GM23338 (cell line): ENCODE measurements around the gene GABRR2. TPM values are rescaled to one million over a fixed set of nuclear protein-coding genes. Genes with fewer than 3 reads are reported as not detected.
"Not testable (repeated sequence)": the region's sequence is repeated elsewhere in the genome, so short reads cannot be mapped to it uniquely, and the experiment has no call there.

ENCODE experiments used
- ATAC-seq: fragments of 200-7000 bp; cut with Tn5 transposase; 3 replicates; pipeline ENCODE4 v1.9.1; 2020
- DNase-seq: peaks from one replicate; pipeline ENCODE4 v3.0.0-alpha.2; 2015; ENCODE audit warnings: low spot score
- H2AFZ ChIP-seq: fragments of 200-600 bp; sonication (generic); 2 replicates; pipeline ENCODE4 v1.8.0; 2016; ENCODE audit warnings: antibody characterized with exemption, mild to moderate bottlenecking, moderate library complexity
- H3F3A ChIP-seq: fragments of 200-600 bp; sonication (generic); replicated peaks from 2 replicates; pipeline ENCODE4 v1.8.0; 2017; ENCODE audit warnings: antibody characterized with exemption, mixed run types, low read depth
- H3K27ac ChIP-seq: fragments of 200-600 bp; sonication (generic); 2 replicates; pipeline ENCODE4 v1.6.1; 2016; ENCODE audit warnings: low read depth
- H3K27me3 ChIP-seq: fragments of 200-600 bp; sonication (generic); 2 replicates; pipeline ENCODE4 v1.8.0; 2016; ENCODE audit warnings: mild to moderate bottlenecking, mixed run types, moderate library complexity; ENCODE audit not compliant: insufficient read depth
- H3K36me3 ChIP-seq: fragments of 200-600 bp; sonication (generic); 2 replicates; pipeline ENCODE4 v1.8.0; 2016; ENCODE audit warnings: mild to moderate bottlenecking; ENCODE audit not compliant: insufficient read depth
- H3K4me1 ChIP-seq: fragments of 200-600 bp; sonication (generic); 2 replicates; pipeline ENCODE4 v1.8.0; 2016; ENCODE audit warnings: mild to moderate bottlenecking, moderate library complexity; ENCODE audit not compliant: insufficient read depth
- H3K4me2 ChIP-seq: fragments of 200-600 bp; sonication (generic); 2 replicates; pipeline ENCODE4 v1.7.1; 2017; ENCODE audit warnings: mixed run types
- H3K4me3 ChIP-seq: fragments of 200-600 bp; sonication (generic); 2 replicates; pipeline ENCODE4 v1.6.1; 2016; ENCODE audit warnings: mixed run types
- H3K79me2 ChIP-seq: fragments of 200-600 bp; sonication (generic); replicated peaks from 2 replicates; pipeline ENCODE4 v1.8.0; 2017; ENCODE audit warnings: mild to moderate bottlenecking; ENCODE audit not compliant: insufficient read depth
- H3K9me2 ChIP-seq: fragments of 200-600 bp; sonication (generic); 2 replicates; pipeline ENCODE4 v1.8.0; 2017; ENCODE audit not compliant: insufficient read depth
- H4K20me1 ChIP-seq: fragments of 200-600 bp; sonication (generic); replicated peaks from 2 replicates; pipeline ENCODE4 v1.8.0; 2017; ENCODE audit warnings: mild to moderate bottlenecking; ENCODE audit not compliant: insufficient read depth
- H3K27ac Mint-ChIP-seq: 2 replicates; pipeline ENCODE4 v1.8.0; 2020; ENCODE audit warnings: inconsistent platforms, mild to moderate bottlenecking, moderate library complexity, mixed read lengths
- H3K27me3 Mint-ChIP-seq: 3 replicates; pipeline ENCODE4 v1.8.0; 2022; ENCODE audit warnings: low read depth, mild to moderate bottlenecking, moderate library complexity, mixed read lengths, inconsistent platforms; ENCODE audit not compliant: insufficient read depth, poor library complexity
- H3K36me3 Mint-ChIP-seq: 3 replicates; pipeline ENCODE4 v1.8.0; 2021; ENCODE audit warnings: low read depth, mild to moderate bottlenecking, inconsistent platforms, moderate library complexity, mixed read lengths
- H3K4me1 Mint-ChIP-seq: 3 replicates; pipeline ENCODE4 v1.8.0; 2020; ENCODE audit warnings: mild to moderate bottlenecking, inconsistent platforms, mixed read lengths
- H3K4me3 Mint-ChIP-seq: 3 replicates; pipeline ENCODE4 v1.8.0; 2021; ENCODE audit warnings: moderate library complexity, mild to moderate bottlenecking, inconsistent platforms, mixed read lengths
- H3K9me3 Mint-ChIP-seq: 3 replicates; pipeline ENCODE4 v1.8.0; 2020; ENCODE audit warnings: moderate library complexity, mild to moderate bottlenecking, inconsistent platforms, mixed read lengths
- CREB1 ChIP-seq: fragments of 250-450 bp; sonication (Bioruptor Pico); IDR thresholded peaks from 2 replicates; pipeline ENCODE4 v1.5.0; 2020; ENCODE audit warnings: low read depth, mild to moderate bottlenecking, moderate library complexity
- EZH2 ChIP-seq: fragments of 200-600 bp; sonication (generic); IDR thresholded peaks from one replicate; pipeline ENCODE4 v1.8.0; 2017; ENCODE audit warnings: antibody characterized with exemption, mild to moderate bottlenecking, low read depth; ENCODE audit not compliant: unreplicated experiment
- EZH2phosphoT487 ChIP-seq: fragments of 200-600 bp; sonication (generic); IDR thresholded peaks from one replicate; pipeline ENCODE4 v1.8.1; 2018; ENCODE audit warnings: antibody characterized with exemption; ENCODE audit not compliant: unreplicated experiment
- JUNB ChIP-seq: IDR thresholded peaks from one replicate; pipeline ENCODE4 v1.6.1; 2016; ENCODE audit warnings: antibody characterized with exemption; ENCODE audit not compliant: unreplicated experiment
- NANOG ChIP-seq: IDR thresholded peaks from 2 replicates; pipeline ENCODE4 v1.6.1; 2016; ENCODE audit warnings: antibody characterized with exemption, borderline replicate concordance
- POLR2AphosphoS5 ChIP-seq: IDR thresholded peaks from 2 replicates; pipeline ENCODE4 v1.6.1; 2016; ENCODE audit warnings: antibody characterized with exemption, low read depth
- STAT1 ChIP-seq: IDR thresholded peaks from one replicate; pipeline ENCODE4 v1.6.1; 2016; ENCODE audit warnings: antibody characterized with exemption; ENCODE audit not compliant: unreplicated experiment
- ZNF114 ChIP-seq: fragments of 250-450 bp; sonication (Bioruptor Pico); IDR thresholded peaks from 2 replicates; pipeline ENCODE4 v1.5.0; 2020; ENCODE audit warnings: mild to moderate bottlenecking, moderate library complexity
- ZNF331 ChIP-seq: fragments of 250-450 bp; sonication (Bioruptor Pico); IDR thresholded peaks from 2 replicates; pipeline ENCODE4 v1.5.0; 2020; ENCODE audit warnings: low read depth, mild to moderate bottlenecking, moderate library complexity
- polyA plus RNA-seq: library from polyadenylated mRNA; unstranded; fragments of >200 nt; fragmentation: Nextera tagmentation; extraction: Ambion mirVana; gene quantifications from 2 replicates; pipeline ENCODE4 v1.2.1, GENCODE V29; 2016
- total RNA-seq: library from RNA; depleted of rRNA; stranded (reverse); fragments of >200 nt; shearing (Covaris generic); gene quantifications from 2 replicates; pipeline ENCODE4 v1.2.3, GENCODE V29; 2014
- TF ChIP-seq, protein P1 (sequence below): IDR thresholded peaks from one replicate; pipeline ENCODE4 v1.6.1; 2018; ENCODE audit warnings: antibody characterized with exemption; ENCODE audit not compliant: unreplicated experiment
- TF ChIP-seq, protein P2 (sequence below), 2 experiments: fragments of 200-600 bp in 1 of 2; sonication (generic) in 1 of 2; conservative IDR thresholded peaks; 2 replicates each; pipeline versions ENCODE4 v1.5.1 to v1.6.1; 2016 to 2017; ENCODE audit warnings: antibody characterized with exemption in 2 of 2, low read depth in 2 of 2, mild to moderate bottlenecking in 2 of 2, moderate library complexity in 1 of 2
- TF ChIP-seq, protein P3 (sequence below): IDR thresholded peaks from 2 replicates; pipeline ENCODE4 v1.6.1; 2016; ENCODE audit warnings: antibody characterized with exemption

GABRR2 gene
- total and polyA plus RNA-seq, 2 experiments from 2014 or later, result not detected

DNA sequence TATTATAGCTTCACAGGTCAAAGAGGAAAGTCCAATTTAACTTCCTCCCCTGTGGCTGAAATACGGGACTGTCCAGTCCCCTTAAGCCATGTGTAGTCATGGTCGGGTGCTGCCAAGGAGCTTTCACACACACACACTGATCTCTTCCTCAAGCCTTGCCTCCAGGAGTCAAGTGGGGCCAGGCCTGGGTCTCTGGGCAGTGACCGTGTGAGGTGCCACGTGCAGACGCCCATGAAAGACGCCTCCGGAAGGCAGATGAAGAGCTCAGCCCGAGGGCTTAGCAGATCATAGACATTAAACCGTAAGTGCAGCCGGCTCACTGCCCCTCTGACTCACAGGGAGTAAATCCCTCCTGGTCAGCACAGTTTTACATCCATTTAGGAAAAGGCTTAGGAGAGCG is 4.2 kb downstream of the GABRR2 start (continued):
- no peak for TF ChIP-seq POLR2AphosphoS5
- TF ChIP-seq, protein P1, sequence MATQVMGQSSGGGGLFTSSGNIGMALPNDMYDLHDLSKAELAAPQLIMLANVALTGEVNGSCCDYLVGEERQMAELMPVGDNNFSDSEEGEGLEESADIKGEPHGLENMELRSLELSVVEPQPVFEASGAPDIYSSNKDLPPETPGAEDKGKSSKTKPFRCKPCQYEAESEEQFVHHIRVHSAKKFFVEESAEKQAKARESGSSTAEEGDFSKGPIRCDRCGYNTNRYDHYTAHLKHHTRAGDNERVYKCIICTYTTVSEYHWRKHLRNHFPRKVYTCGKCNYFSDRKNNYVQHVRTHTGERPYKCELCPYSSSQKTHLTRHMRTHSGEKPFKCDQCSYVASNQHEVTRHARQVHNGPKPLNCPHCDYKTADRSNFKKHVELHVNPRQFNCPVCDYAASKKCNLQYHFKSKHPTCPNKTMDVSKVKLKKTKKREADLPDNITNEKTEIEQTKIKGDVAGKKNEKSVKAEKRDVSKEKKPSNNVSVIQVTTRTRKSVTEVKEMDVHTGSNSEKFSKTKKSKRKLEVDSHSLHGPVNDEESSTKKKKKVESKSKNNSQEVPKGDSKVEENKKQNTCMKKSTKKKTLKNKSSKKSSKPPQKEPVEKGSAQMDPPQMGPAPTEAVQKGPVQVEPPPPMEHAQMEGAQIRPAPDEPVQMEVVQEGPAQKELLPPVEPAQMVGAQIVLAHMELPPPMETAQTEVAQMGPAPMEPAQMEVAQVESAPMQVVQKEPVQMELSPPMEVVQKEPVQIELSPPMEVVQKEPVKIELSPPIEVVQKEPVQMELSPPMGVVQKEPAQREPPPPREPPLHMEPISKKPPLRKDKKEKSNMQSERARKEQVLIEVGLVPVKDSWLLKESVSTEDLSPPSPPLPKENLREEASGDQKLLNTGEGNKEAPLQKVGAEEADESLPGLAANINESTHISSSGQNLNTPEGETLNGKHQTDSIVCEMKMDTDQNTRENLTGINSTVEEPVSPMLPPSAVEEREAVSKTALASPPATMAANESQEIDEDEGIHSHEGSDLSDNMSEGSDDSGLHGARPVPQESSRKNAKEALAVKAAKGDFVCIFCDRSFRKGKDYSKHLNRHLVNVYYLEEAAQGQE, result no peak
- no peak for TF ChIP-seq JUNB
- no peak for TF ChIP-seq CREB1
- TF ChIP-seq ZNF331 (CRISPR knock-in tag), result no peak
- no peak for TF ChIP-seq EZH2phosphoT487

DNA sequence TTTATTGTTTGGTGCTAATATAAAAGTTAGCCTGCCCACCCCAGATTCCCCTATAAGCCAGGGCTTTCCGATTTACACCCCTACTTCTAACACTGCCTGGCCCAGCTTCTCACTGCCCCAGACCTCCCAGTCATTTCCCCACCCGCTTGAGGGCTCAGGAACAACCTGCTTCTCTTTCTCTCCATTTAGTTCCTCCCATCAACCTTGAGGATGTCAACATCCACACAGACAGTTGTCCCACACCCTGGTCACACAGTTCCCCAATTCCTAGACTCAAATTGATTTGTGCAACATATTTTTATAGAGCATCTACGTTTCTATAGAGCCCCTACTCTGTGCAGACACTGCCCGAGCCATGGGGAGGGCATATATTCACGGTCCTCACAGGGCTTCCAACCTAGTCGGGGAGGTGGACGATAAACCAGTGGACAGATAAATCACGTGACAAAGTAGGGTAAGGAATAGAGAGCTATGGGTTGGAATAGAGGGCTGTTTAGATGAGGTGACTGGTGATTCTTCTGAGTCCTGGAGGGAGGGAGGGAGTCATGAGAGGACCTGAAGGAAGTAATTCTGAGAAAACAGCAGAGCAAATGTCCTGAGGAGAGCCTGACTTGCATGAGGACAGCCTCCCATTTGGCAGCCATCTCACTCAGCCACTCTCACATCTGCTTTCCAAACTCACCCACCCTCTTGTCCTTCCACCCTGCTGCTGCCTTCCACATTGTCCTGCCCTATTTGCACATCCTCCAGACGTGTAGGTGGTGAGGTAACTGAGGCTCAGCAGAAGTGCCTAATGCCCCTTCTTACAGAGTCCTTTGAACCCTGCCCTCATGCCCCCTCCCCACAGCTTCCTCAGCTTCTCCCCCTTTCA is 6.3 kb downstream of the GABRR2 start:
- Histone ChIP-seq H3K9me2 (no peaks in the 10 kb centered on the region), H3K36me3 (no peaks in the 10 kb centered on the region), H3K4me2 (no peak overlapping the region), H3K27me3 (no peaks in the 10 kb centered on the region), H3K27ac (no peak overlapping the region), H3K79me2 (no peaks in the 10 kb centered on the region), H4K20me1 (no peaks in the 10 kb centered on the region), H3K4me1 (no peaks in the 10 kb centered on the region), H3F3A (no peaks in the 10 kb centered on the region), H3K4me3 (no peak overlapping the region), H2AFZ (0 out of 2 replicates have a peak overlapping the region, but pooled peaks have one; percentile 14)
- no peak for TF ChIP-seq JUNB
- no peak for TF ChIP-seq EZH2phosphoT487
- TF ChIP-seq, protein P2, sequence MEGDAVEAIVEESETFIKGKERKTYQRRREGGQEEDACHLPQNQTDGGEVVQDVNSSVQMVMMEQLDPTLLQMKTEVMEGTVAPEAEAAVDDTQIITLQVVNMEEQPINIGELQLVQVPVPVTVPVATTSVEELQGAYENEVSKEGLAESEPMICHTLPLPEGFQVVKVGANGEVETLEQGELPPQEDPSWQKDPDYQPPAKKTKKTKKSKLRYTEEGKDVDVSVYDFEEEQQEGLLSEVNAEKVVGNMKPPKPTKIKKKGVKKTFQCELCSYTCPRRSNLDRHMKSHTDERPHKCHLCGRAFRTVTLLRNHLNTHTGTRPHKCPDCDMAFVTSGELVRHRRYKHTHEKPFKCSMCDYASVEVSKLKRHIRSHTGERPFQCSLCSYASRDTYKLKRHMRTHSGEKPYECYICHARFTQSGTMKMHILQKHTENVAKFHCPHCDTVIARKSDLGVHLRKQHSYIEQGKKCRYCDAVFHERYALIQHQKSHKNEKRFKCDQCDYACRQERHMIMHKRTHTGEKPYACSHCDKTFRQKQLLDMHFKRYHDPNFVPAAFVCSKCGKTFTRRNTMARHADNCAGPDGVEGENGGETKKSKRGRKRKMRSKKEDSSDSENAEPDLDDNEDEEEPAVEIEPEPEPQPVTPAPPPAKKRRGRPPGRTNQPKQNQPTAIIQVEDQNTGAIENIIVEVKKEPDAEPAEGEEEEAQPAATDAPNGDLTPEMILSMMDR (conservative IDR thresholded peaks at IDR 0.05; ENCODE audit: low read depth in 2 of 2), result no peak
- TF ChIP-seq EZH2, result no peak
- TF ChIP-seq STAT1, result no peak
- TF ChIP-seq, protein P3, sequence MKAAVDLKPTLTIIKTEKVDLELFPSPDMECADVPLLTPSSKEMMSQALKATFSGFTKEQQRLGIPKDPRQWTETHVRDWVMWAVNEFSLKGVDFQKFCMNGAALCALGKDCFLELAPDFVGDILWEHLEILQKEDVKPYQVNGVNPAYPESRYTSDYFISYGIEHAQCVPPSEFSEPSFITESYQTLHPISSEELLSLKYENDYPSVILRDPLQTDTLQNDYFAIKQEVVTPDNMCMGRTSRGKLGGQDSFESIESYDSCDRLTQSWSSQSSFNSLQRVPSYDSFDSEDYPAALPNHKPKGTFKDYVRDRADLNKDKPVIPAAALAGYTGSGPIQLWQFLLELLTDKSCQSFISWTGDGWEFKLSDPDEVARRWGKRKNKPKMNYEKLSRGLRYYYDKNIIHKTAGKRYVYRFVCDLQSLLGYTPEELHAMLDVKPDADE, result no peak
- TF ChIP-seq ZNF331 (CRISPR knock-in tag), result no peak
- no peak for TF ChIP-seq CREB1
- TF ChIP-seq NANOG, result no peak
- TF ChIP-seq, protein P1, result no peak
- TF ChIP-seq POLR2AphosphoS5, result no peak
- TF ChIP-seq ZNF114 (CRISPR knock-in tag), result no peak
- H3K36me3 Mint-ChIP-seq, result no peaks in the 10 kb centered on the region
- peaks cover 16% of the 10 kb centered on the region for H3K4me1 Mint-ChIP-seq
- no peak for ATAC-seq
- no peak for DNase-seq
- peaks cover 6% of the 10 kb centered on the region for H3K27me3 Mint-ChIP-seq
- H3K27ac Mint-ChIP-seq, result no peak overlapping the region
- H3K9me3 Mint-ChIP-seq, result no peaks in the 10 kb centered on the region
- no peak overlapping the region for H3K4me3 Mint-ChIP-seq

DNA sequence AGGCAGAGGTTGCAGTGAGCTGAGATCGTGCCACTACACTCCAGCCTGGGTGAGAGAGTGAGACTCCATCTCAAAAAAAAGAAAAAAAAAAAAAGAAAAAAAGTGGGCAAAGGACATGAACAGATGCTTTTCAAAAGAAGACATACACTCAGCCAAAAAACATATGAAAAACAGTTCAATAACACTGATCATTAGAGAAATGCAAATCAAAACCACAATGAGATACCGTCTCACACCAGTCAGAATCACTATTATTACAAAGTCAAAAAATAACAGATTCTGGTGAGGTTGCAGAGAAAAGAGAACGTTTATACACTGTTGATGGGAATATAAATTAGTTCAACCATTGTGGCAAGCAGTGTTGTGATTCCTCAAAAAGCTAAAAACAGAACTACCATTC is 10.6 kb downstream of the GABRR2 start:
- H3K9me3 Mint-ChIP-seq, H2AFZ ChIP-seq, H3K27me3 ChIP-seq, H3K27ac ChIP-seq, H4K20me1 ChIP-seq, H3K4me3 ChIP-seq, H3K4me2 ChIP-seq, H3K36me3 Mint-ChIP-seq, H3K4me3 Mint-ChIP-seq, H3K4me1 Mint-ChIP-seq, DNase-seq, H3K9me2 ChIP-seq, H3K36me3 ChIP-seq, H3F3A ChIP-seq, H3K79me2 ChIP-seq, H3K27me3 Mint-ChIP-seq, ATAC-seq, H3K4me1 ChIP-seq, H3K27ac Mint-ChIP-seq: not testable (repeated sequence)
